ENCODE measurements around the gene MALT1. TPM values are rescaled to one million over a fixed set of nuclear protein-coding genes. Genes with fewer than 3 reads are reported as not detected.

The MALT1 gene
- total RNA-seq, 1 donor from 2014 or later: 14.1 TPM

- no peak for TF ChIP-seq CTCF (IDR thresholded peaks at IDR 0.05; ENCODE audit: unreplicated experiment)
- DNase-seq (ENCODE audit: low spot score, unreplicated experiment): no peak
- H3K9me3 Mint-ChIP-seq (ENCODE audit: low read depth): no peaks in the 10 kb centered on the region
- no peaks in the 10 kb centered on the region for H3K27me3 Mint-ChIP-seq
- H3K36me3 Mint-ChIP-seq (ENCODE audit: insufficient read depth): peaks cover 5% of the 10 kb centered on the region
- H3K4me1 Mint-ChIP-seq (ENCODE audit: low read depth): peaks cover 12% of the 10 kb centered on the region
- H3K4me3 Mint-ChIP-seq (ENCODE audit: low read depth): no peak overlapping the region
- no peak overlapping the region for H3K27ac Mint-ChIP-seq
Measured at GRCh38 chr18:58726671-58727070, 55.4 kb downstream of the MALT1 start.

- Mint-ChIP-seq H3K36me3 (ENCODE audit: insufficient read depth) (peaks cover 5% of the 10 kb centered on the region), H3K4me3 (ENCODE audit: low read depth) (no peak overlapping the region), H3K9me3 (ENCODE audit: low read depth) (no peaks in the 10 kb centered on the region), H3K4me1 (ENCODE audit: low read depth) (peaks cover 12% of the 10 kb centered on the region), H3K27me3 (no peaks in the 10 kb centered on the region), H3K27ac (no peak overlapping the region)
- TF ChIP-seq CTCF (IDR thresholded peaks at IDR 0.05; ENCODE audit: unreplicated experiment): no peak
- no peak for DNase-seq (ENCODE audit: low spot score, unreplicated experiment)
Measured at GRCh38 chr18:58727776-58728500, 56.7 kb downstream of the MALT1 start.

DNA sequence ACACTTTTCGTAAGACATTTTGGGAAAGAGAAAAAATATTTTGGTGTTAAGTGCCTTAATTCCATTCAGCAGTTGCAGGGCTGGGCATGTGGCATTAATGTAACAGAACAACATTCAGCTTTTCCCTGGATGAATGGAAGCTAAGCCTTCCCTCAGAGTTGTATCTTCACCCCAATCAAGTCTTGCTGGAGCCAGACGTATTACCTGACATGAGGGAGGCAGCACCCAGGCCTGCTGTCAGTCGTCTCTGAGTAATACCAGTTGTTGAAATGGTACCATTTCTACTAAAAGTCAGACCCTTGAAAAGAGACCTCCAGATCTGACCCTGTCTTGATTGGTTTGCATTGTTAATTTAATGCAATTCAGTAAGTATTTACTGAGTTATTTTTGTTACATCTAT, 57.5 kb downstream of the MALT1 start:
- H3K9me3 Mint-ChIP-seq (ENCODE audit: low read depth): no peaks in the 10 kb centered on the region
- no peaks in the 10 kb centered on the region for H3K27me3 Mint-ChIP-seq
- no peak for TF ChIP-seq CTCF (IDR thresholded peaks at IDR 0.05; ENCODE audit: unreplicated experiment)
- DNase-seq (ENCODE audit: low spot score, unreplicated experiment): no peak
- peaks cover 8% of the 10 kb centered on the region for H3K36me3 Mint-ChIP-seq (ENCODE audit: insufficient read depth)
- H3K4me1 Mint-ChIP-seq (ENCODE audit: low read depth): peaks cover 12% of the 10 kb centered on the region
- no peak overlapping the region for H3K4me3 Mint-ChIP-seq (ENCODE audit: low read depth)
- no peak overlapping the region for H3K27ac Mint-ChIP-seq

DNA sequence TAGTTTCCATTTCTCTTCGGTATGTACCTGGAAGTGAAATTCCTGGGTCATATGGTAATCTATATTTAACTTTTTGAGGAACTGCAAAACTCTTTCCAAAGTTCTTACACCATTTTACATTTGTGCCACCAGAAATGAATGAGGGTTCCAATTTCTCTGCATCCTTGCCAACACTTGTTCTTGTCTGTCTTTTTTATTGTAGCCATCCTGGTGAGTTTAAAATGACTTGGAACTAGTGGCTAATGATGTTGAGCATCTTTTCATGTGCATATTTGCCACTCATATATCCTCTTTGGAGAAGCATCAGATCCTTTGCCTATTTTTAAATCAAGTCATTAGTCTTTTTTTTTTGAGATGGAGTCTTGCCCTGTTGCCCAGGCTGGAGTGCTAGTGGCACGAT, 59.4 kb downstream of the MALT1 start:
- peaks cover 12% of the 10 kb centered on the region for H3K4me1 Mint-ChIP-seq (ENCODE audit: low read depth)
- H3K9me3 Mint-ChIP-seq (ENCODE audit: low read depth): no peaks in the 10 kb centered on the region
- no peak for DNase-seq (ENCODE audit: low spot score, unreplicated experiment)
- peaks cover 12% of the 10 kb centered on the region for H3K36me3 Mint-ChIP-seq (ENCODE audit: insufficient read depth)
- no peak overlapping the region for H3K27ac Mint-ChIP-seq
- no peak for TF ChIP-seq CTCF (IDR thresholded peaks at IDR 0.05; ENCODE audit: unreplicated experiment)
- H3K4me3 Mint-ChIP-seq (ENCODE audit: low read depth): no peak overlapping the region
- no peaks in the 10 kb centered on the region for H3K27me3 Mint-ChIP-seq

DNA sequence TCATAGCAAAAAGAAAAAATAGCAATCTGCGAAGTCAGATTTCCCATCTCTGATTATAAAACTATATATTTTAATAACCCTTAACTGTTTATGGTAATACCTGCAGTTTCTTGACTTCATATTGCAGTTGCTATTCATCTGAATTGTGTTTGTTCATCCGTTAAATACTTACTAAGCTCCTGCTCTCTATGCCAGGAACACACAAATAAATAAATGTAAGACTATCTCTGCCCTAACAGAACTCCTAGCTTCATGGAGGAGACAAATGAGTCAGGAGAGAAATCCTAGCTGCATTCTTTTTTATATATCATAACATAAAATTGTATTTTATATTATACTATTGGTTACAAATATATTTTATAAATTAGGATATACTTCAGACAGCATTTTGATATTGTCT, 61.2 kb downstream of the MALT1 start:
- no peak for TF ChIP-seq CTCF (IDR thresholded peaks at IDR 0.05; ENCODE audit: unreplicated experiment)
- Mint-ChIP-seq H3K4me3 (ENCODE audit: low read depth) (no peak overlapping the region), H3K27me3 (no peaks in the 10 kb centered on the region), H3K4me1 (ENCODE audit: low read depth) (peaks cover 12% of the 10 kb centered on the region), H3K9me3 (ENCODE audit: low read depth) (no peaks in the 10 kb centered on the region), H3K36me3 (ENCODE audit: insufficient read depth) (peaks cover 16% of the 10 kb centered on the region), H3K27ac (no peak overlapping the region)
- no peak for DNase-seq (ENCODE audit: low spot score, unreplicated experiment)
